Upper lobe of left lung (tissue), 6 donors: ENCODE results near the gene CDH9. TPM values are rescaled to one million over a fixed set of nuclear protein-coding genes. Genes with fewer than 3 reads are reported as not detected.

Experiments used
- ATAC-seq, 2 donors: fragments of 200-7000 bp; cut with Tn5 transposase; one replicate each; pipeline ENCODE4 v1.9.1; 2022; ENCODE audit warnings: mild to moderate bottlenecking in 2 of 2, moderate library complexity in 2 of 2; ENCODE audit not compliant: low FRiP score in 2 of 2
- DNase-seq, 2 donors: peaks; one replicate each; pipeline ENCODE4 v3.0.0-alpha.2; 2019 to 2020
- H3K27ac ChIP-seq, 4 donors: fragments of 200-600 bp; sonication (generic); one replicate each; pipeline ENCODE4 v1.5.1; 2016 to 2019
- H3K27me3 ChIP-seq, 4 donors: fragments of 200-600 bp; sonication (generic); one replicate each; pipeline ENCODE4 v1.5.1; 2017 to 2019
- H3K36me3 ChIP-seq, 4 donors: fragments of 200-600 bp; sonication (generic); one replicate each; pipeline ENCODE4 v1.5.1; 2016 to 2019
- H3K4me1 ChIP-seq, 4 donors: fragments of 200-600 bp; sonication (generic); one replicate each; pipeline ENCODE4 v1.5.1; 2018 to 2019
- H3K4me3 ChIP-seq, 4 donors: fragments of 200-600 bp; sonication (generic); one replicate each; pipeline ENCODE4 v1.5.1; 2017 to 2019; ENCODE audit warnings: mild to moderate bottlenecking in 2 of 4, moderate library complexity in 1 of 4
- H3K9me3 ChIP-seq, 4 donors: fragments of 200-600 bp; sonication (generic); one replicate each; pipeline ENCODE4 v1.5.1; 2018 to 2019
- EP300 ChIP-seq, 4 donors: sonication (generic); formaldehyde crosslinking; IDR thresholded peaks; one replicate each; pipeline ENCODE4 v1.5.1; 2017; ENCODE audit warnings: antibody characterized with exemption in 4 of 4, control low read depth in 2 of 4
- POLR2A ChIP-seq, 4 donors: fragments of 450-650 bp; IDR thresholded peaks; one replicate each; pipeline ENCODE4 v1.5.1; 2016 to 2017; ENCODE audit warnings: antibody characterized with exemption in 4 of 4, mild to moderate bottlenecking in 2 of 4
- POLR2AphosphoS5 ChIP-seq, 2 donors: sonication (generic); formaldehyde crosslinking; IDR thresholded peaks; one replicate each; pipeline ENCODE4 v1.5.1; 2017; ENCODE audit warnings: antibody characterized with exemption in 2 of 2
- WGBS, 2 donors: methylation state at CpG; one replicate each; pipeline ENCODE4 v1.1.5; 2017 to 2018; 5-methylcytosine and 5-hydroxymethylcytosine counted together
- total RNA-seq, 6 donors: library from RNA; depleted of rRNA in 4 of 6; stranded (reverse); fragments of >200 nt in 4 of 6; gene quantifications; one replicate each; pipeline versions ENCODE4 v1.1.0 to v1.2.1, GENCODE V29; 2016 to 2021
- TF ChIP-seq, protein P1 (sequence below), 6 experiments: fragments of 450-650 bp in 4 of 6; fragments of 200-600 bp in 2 of 6; sonication (generic) in 2 of 6; IDR thresholded peaks; one replicate each; pipeline ENCODE4 v1.5.1; 2016 to 2019; ENCODE audit warnings: antibody characterized with exemption in 6 of 6
- donor health status: DM: no; HTN: no; CAD: no; lungs with moderate emphysema.
- donor health status: DM: no; HTN: yes; CAD: no; lungs with severe emphysema.

CDH9 gene
- total RNA-seq, 6 donors from 2014 or later: not detected

DNA sequence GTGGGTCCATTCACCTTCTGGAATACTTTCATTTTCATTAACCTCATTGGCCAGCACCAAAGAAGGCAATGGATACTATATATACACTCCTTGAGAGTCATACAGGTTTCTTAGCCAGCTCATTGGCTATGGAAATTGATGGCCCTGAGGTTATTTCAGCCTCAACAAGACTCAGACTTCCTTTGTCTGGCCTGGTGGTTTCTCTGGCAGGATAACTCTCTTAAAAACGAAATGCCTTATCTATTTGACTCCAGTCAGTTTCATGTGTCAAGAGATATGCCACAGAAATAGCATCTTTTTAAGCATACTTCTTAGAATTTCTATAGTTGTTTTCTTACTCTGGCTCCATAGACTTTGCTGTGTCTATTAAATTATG, 28.9 kb downstream of the CDH9 start:
- Histone ChIP-seq H3K4me1 (no peaks in the 10 kb centered on the region), H3K27me3 (no peaks in the 10 kb centered on the region), H3K36me3 (no peaks in the 10 kb centered on the region), H3K9me3 (no peaks in the 10 kb centered on the region), H3K27ac (no peak overlapping the region), H3K4me3 (no peak overlapping the region)
- 29 to 63% methylated on average over 1 of the region's 1 CpG for WGBS, 2 donors
- DNase-seq: no peak
- TF ChIP-seq, protein P1, sequence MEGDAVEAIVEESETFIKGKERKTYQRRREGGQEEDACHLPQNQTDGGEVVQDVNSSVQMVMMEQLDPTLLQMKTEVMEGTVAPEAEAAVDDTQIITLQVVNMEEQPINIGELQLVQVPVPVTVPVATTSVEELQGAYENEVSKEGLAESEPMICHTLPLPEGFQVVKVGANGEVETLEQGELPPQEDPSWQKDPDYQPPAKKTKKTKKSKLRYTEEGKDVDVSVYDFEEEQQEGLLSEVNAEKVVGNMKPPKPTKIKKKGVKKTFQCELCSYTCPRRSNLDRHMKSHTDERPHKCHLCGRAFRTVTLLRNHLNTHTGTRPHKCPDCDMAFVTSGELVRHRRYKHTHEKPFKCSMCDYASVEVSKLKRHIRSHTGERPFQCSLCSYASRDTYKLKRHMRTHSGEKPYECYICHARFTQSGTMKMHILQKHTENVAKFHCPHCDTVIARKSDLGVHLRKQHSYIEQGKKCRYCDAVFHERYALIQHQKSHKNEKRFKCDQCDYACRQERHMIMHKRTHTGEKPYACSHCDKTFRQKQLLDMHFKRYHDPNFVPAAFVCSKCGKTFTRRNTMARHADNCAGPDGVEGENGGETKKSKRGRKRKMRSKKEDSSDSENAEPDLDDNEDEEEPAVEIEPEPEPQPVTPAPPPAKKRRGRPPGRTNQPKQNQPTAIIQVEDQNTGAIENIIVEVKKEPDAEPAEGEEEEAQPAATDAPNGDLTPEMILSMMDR (IDR thresholded peaks at IDR 0.05): no peak
- TF ChIP-seq POLR2AphosphoS5 (IDR thresholded peaks at IDR 0.05): no peak
- no peak for TF ChIP-seq POLR2A (IDR thresholded peaks at IDR 0.05)
- no peak for TF ChIP-seq EP300 (IDR thresholded peaks at IDR 0.05)
- ATAC-seq: no peak

- no peaks in the 10 kb centered on the region for H3K27me3 ChIP-seq
- ATAC-seq: no peak
- TF ChIP-seq, protein P1 (IDR thresholded peaks at IDR 0.05): no peak
- TF ChIP-seq POLR2AphosphoS5 (IDR thresholded peaks at IDR 0.05) (no peak), POLR2A (IDR thresholded peaks at IDR 0.05) (no peak), EP300 (IDR thresholded peaks at IDR 0.05) (no peak)
- no peak overlapping the region for H3K4me3 ChIP-seq
- H3K9me3 ChIP-seq: no peaks in the 10 kb centered on the region
- DNase-seq: no peak
- WGBS, 2 donors: 84 to 90% methylated on average over 3 of the region's 3 CpGs
- H3K4me1 ChIP-seq: no peaks in the 10 kb centered on the region
- H3K27ac ChIP-seq: no peak overlapping the region
- H3K36me3 ChIP-seq: no peaks in the 10 kb centered on the region
Measured at GRCh38 chr5:27008604-27009539, 29.5 kb downstream of the CDH9 start.

GRCh38 chr5:27007121-27007520, 31.3 kb downstream of the CDH9 start:
- no peak overlapping the region for H3K4me3 ChIP-seq
- H3K9me3 ChIP-seq: no peaks in the 10 kb centered on the region
- H3K27me3 ChIP-seq: no peaks in the 10 kb centered on the region
- H3K27ac ChIP-seq: no peak overlapping the region
- ATAC-seq (no peak), DNase-seq (no peak)
- no peaks in the 10 kb centered on the region for H3K36me3 ChIP-seq
- H3K4me1 ChIP-seq: no peaks in the 10 kb centered on the region
- TF ChIP-seq, protein P1 (IDR thresholded peaks at IDR 0.05): no peak
- no peak for TF ChIP-seq EP300 (IDR thresholded peaks at IDR 0.05)
- no peak for TF ChIP-seq POLR2AphosphoS5 (IDR thresholded peaks at IDR 0.05)
- no peak for TF ChIP-seq POLR2A (IDR thresholded peaks at IDR 0.05)

DNA sequence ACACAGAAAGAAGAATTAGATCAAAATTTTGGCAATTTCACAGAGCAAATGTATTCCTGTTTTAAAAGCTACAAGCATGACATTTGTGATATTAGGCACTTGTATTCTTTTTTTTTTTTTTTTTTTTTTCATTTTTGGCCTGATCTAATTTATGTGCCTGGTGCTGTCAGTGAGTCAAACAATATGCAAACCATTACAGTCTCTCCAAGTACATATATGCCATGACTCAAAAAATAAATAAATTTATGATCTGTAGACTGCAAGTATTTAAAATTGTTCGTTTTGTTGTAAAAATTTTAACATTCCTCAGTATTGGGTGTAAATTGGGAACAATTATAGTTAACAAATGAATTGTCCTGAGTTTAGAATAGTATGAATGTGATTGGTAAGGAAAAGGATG, 51.4 kb downstream of the CDH9 start:
- no peak for DNase-seq
- ATAC-seq: no peak
- Histone ChIP-seq H3K9me3 (no peaks in the 10 kb centered on the region), H3K4me3 (no peak overlapping the region), H3K4me1 (no peaks in the 10 kb centered on the region), H3K36me3 (no peaks in the 10 kb centered on the region), H3K27me3 (no peaks in the 10 kb centered on the region), H3K27ac (no peak overlapping the region)
- 67 to 71% methylated on average over 1 of the region's 1 CpG for WGBS, 2 donors
- TF ChIP-seq, protein P1 (IDR thresholded peaks at IDR 0.05): no peak

GRCh38 chr5:26981750-26982149, 56.6 kb downstream of the CDH9 start:
- H3K4me3 ChIP-seq: no peak overlapping the region
- no peak for ATAC-seq
- WGBS, 2 donors: 65% methylated on average over 3 of the region's 3 CpGs

More at GRCh38 chr5:26981750-26982149, 56.6 kb downstream of the CDH9 start:
- Histone ChIP-seq H3K36me3 (no peaks in the 10 kb centered on the region), H3K27me3 (no peaks in the 10 kb centered on the region), H3K27ac (no peak overlapping the region), H3K4me1 (no peaks in the 10 kb centered on the region), H3K9me3 (no peaks in the 10 kb centered on the region)
- TF ChIP-seq EP300 (IDR thresholded peaks at IDR 0.05): no peak
- no peak for TF ChIP-seq POLR2AphosphoS5 (IDR thresholded peaks at IDR 0.05)
- no peak for TF ChIP-seq POLR2A (IDR thresholded peaks at IDR 0.05)
- TF ChIP-seq, protein P1 (IDR thresholded peaks at IDR 0.05): no peak
- no peak for DNase-seq
